HCT116 (cell line): ENCODE results near the gene OR10A6. TPM values are rescaled to one million over a fixed set of nuclear protein-coding genes. Genes with fewer than 3 reads are reported as not detected.

ENCODE experiments used
- ATAC-seq: fragments of 200-7000 bp; cut with Tn5 transposase; 2 replicates; pipeline ENCODE4 v1.9.1; 2020; ENCODE audit warnings: mild to moderate bottlenecking, moderate library complexity
- BruUV-seq: library from RNA; stranded (reverse); fragments of 400-500 nt; replicated peaks from 2 replicates; lab custom pipeline; 2021; lab: Mats Ljungman, UMichigan
- CTCF ChIA-PET: fragments of 300-600 bp; sonication (Branson Sonifier 250); formaldehyde crosslinking; loops from one replicate; lab custom pipeline; 2021; ENCODE audit warnings: antibody characterized with exemption; lab: Charles Lee
- POLR2A ChIA-PET: fragments of 300-600, 350-600 bp; sonication (Branson Sonifier 250); formaldehyde crosslinking; loops from one replicate; lab custom pipeline; 2021; ENCODE audit warnings: antibody characterized with exemption; lab: Charles Lee
- RAD21 ChIA-PET, 2 experiments: fragments of 300-600 bp; sonication (Branson Sonifier 250); formaldehyde crosslinking; loops; one replicate each; lab custom pipeline; 2023; ENCODE audit warnings: low total read pairs in 2 of 2; ENCODE audit not compliant: uncharacterized antibody in 2 of 2, unreplicated experiment in 2 of 2, low non-redundant PET in 1 of 2; lab: Charles Lee
- DNase-seq: peaks from one replicate; pipeline ENCODE4 v3.0.0-alpha.2; 2010; ENCODE audit warnings: low read depth, low spot score
- H2AFZ ChIP-seq: fragments of 200-600 bp; shearing (Covaris generic), sonication (generic); 2 replicates; pipeline ENCODE4 v1.6.1; 2017; ENCODE audit warnings: low read depth, mixed run types, mixed read lengths, antibody characterized with exemption, low read length; ENCODE audit not compliant: poor library complexity, severe bottlenecking
- H3K27ac ChIP-seq: 2 replicates; pipeline ENCODE4 v1.5.1; 2012; ENCODE audit warnings: low read depth, low read length
- H3K27me3 ChIP-seq: fragments of 200-600 bp; sonication (generic); 2 replicates; pipeline ENCODE4 v1.6.1; 2016; ENCODE audit warnings: mixed run types, low read length, mixed read lengths; ENCODE audit not compliant: insufficient read depth
- H3K36me3 ChIP-seq, 2 experiments: fragments of 200-500 bp in 1 of 2; fragments of 200-600 bp in 1 of 2; sonication (Bioruptor generic) in 1 of 2; sonication (generic) in 1 of 2; 2 replicates each; pipeline versions ENCODE4 v1.5.1 to v1.6.1; 2014 to 2016; ENCODE audit warnings: low read length in 2 of 2, inconsistent platforms in 1 of 2, mixed read lengths in 1 of 2, mixed run types in 1 of 2; ENCODE audit not compliant: insufficient read depth in 2 of 2, control insufficient read depth in 1 of 2
- H3K4me1 ChIP-seq, 2 experiments: fragments of 200-600 bp in 1 of 2; sonication (generic) in 1 of 2; 2 replicates each; pipeline versions ENCODE4 v1.5.1 to v1.6.1; 2012 to 2017; ENCODE audit warnings: low read length in 2 of 2, inconsistent platforms in 1 of 2, mild to moderate bottlenecking in 1 of 2, mixed read lengths in 1 of 2, mixed run types in 1 of 2, moderate library complexity in 1 of 2; ENCODE audit not compliant: insufficient read depth in 2 of 2, control insufficient read depth in 1 of 2
- H3K4me2 ChIP-seq: fragments of 200-600 bp; sonication (generic); 2 replicates; pipeline ENCODE4 v1.6.1; 2017; ENCODE audit warnings: mixed run types, low read length, mixed read lengths
- H3K4me3 ChIP-seq, 2 experiments: fragments of 200-600 bp in 1 of 2; sonication (generic) in 1 of 2; replicated peaks in 1 of 2; 2 replicates each; pipeline ENCODE4 v1.5.1; 2011 to 2016; ENCODE audit warnings: low read length in 2 of 2, control low read depth in 1 of 2, low read depth in 1 of 2, mild to moderate bottlenecking in 1 of 2, mixed read lengths in 1 of 2, mixed run types in 1 of 2
- H3K79me2 ChIP-seq: fragments of 200-600 bp; sonication (generic); 2 replicates; pipeline ENCODE4 v1.6.1; 2017; ENCODE audit warnings: mild to moderate bottlenecking, mixed run types, low read length, moderate library complexity, mixed read lengths; ENCODE audit not compliant: insufficient read depth
- H3K9ac ChIP-seq: fragments of 200-600 bp; sonication (generic); 2 replicates; pipeline ENCODE4 v1.6.1; 2016; ENCODE audit warnings: low read length, mixed read lengths
- H3K9me2 ChIP-seq: fragments of 200-600 bp; sonication (generic), shearing (Covaris generic); 2 replicates; pipeline ENCODE4 v1.6.1; 2017; ENCODE audit warnings: mixed run types, mild to moderate bottlenecking, moderate library complexity; ENCODE audit not compliant: insufficient read depth
- H3K9me3 ChIP-seq, 2 experiments: fragments of 200-500 bp in 1 of 2; fragments of 200-600 bp in 1 of 2; sonication (Bioruptor generic) in 1 of 2; sonication (generic) in 1 of 2; 2 replicates each; pipeline ENCODE4 v1.6.1; 2014 to 2017; ENCODE audit warnings: low read length in 2 of 2, mixed read lengths in 2 of 2, inconsistent platforms in 1 of 2, low read depth in 1 of 2, mild to moderate bottlenecking in 1 of 2, mixed run types in 1 of 2, moderate library complexity in 1 of 2; ENCODE audit not compliant: control insufficient read depth in 1 of 2, insufficient read depth in 1 of 2
- H4K20me1 ChIP-seq: fragments of 200-600 bp; sonication (generic), shearing (Covaris generic); 2 replicates; pipeline ENCODE4 v1.6.1; 2017; ENCODE audit warnings: mixed run types, mild to moderate bottlenecking, moderate library complexity; ENCODE audit not compliant: insufficient read depth
- CBX3 ChIP-seq: IDR thresholded peaks from 2 replicates; pipeline ENCODE4 v1.6.1; 2012; ENCODE audit warnings: low read depth
- CEBPB ChIP-seq: IDR thresholded peaks from 2 replicates; pipeline ENCODE4 v1.6.1; 2012; ENCODE audit warnings: low read depth
- EGR1 ChIP-seq: IDR thresholded peaks from 2 replicates; pipeline ENCODE4 v1.6.1; 2012; ENCODE audit warnings: low read depth
- ELF1 ChIP-seq: IDR thresholded peaks from 2 replicates; pipeline ENCODE4 v1.6.1; 2012; ENCODE audit warnings: low read depth, borderline replicate concordance
- EZH2phosphoT487 ChIP-seq: fragments of 200-600 bp; IDR thresholded peaks from 2 replicates; pipeline ENCODE4 v1.6.1; 2018; ENCODE audit warnings: antibody characterized with exemption, borderline replicate concordance
- JUND ChIP-seq: IDR thresholded peaks from 2 replicates; pipeline ENCODE4 v1.6.1; 2012
- POLR2AphosphoS5 ChIP-seq: IDR thresholded peaks from 2 replicates; pipeline ENCODE4 v1.6.1; 2011; ENCODE audit warnings: mild to moderate bottlenecking, low read depth, low read length, moderate library complexity
- SIN3A ChIP-seq: IDR thresholded peaks from 2 replicates; pipeline ENCODE4 v1.6.1; 2012; ENCODE audit warnings: low read depth
- SP1 ChIP-seq: IDR thresholded peaks from 2 replicates; pipeline ENCODE4 v1.6.1; 2012; ENCODE audit warnings: low read depth
- TCF7L2 ChIP-seq: IDR thresholded peaks from 2 replicates; pipeline ENCODE4 v1.7.0; 2011; ENCODE audit warnings: borderline replicate concordance, inconsistent platforms; ENCODE audit not compliant: insufficient read depth, insufficient read length; ENCODE audit errors: extremely low read depth
- YY1 ChIP-seq: IDR thresholded peaks from 2 replicates; pipeline ENCODE4 v1.6.1; 2011; ENCODE audit warnings: low read length, low read depth, moderate library complexity, mild to moderate bottlenecking; ENCODE audit not compliant: insufficient replicate concordance; ENCODE audit errors: extremely low read depth
- intact Hi-C: fragments of 100-400 bp; cut with micrococcal nuclease; formaldehyde crosslinking; loops from 2 replicates; pipeline ENCODE4 v1.10.0; 2022
- total RNA-seq: library from RNA; stranded (reverse); gene quantifications from one replicate; pipeline ENCODE4 v1.2.1, GENCODE V29; 2021; ENCODE audit not compliant: unreplicated experiment
- TF ChIP-seq, protein P1 (sequence below), 3 experiments: fragments of 200-600 bp in 1 of 3; sonication (generic) in 1 of 3; IDR thresholded peaks in 2 of 3; conservative IDR thresholded peaks in 1 of 3; 2 replicates each; pipeline ENCODE4 v1.5.1; 2012 to 2017; ENCODE audit warnings: low read depth in 2 of 3, low read length in 2 of 3, antibody characterized with exemption in 1 of 3, borderline replicate concordance in 1 of 3, control low read depth in 1 of 3, mild to moderate bottlenecking in 1 of 3, mixed read lengths in 1 of 3, mixed run types in 1 of 3, moderate library complexity in 1 of 3; ENCODE audit not compliant: insufficient read depth in 1 of 3
- TF ChIP-seq, protein P2 (sequence below): IDR thresholded peaks from 2 replicates; pipeline ENCODE4 v1.6.1; 2012

OR10A6 gene
- total RNA-seq, 1 experiment from 2014 or later: not detected

DNA sequence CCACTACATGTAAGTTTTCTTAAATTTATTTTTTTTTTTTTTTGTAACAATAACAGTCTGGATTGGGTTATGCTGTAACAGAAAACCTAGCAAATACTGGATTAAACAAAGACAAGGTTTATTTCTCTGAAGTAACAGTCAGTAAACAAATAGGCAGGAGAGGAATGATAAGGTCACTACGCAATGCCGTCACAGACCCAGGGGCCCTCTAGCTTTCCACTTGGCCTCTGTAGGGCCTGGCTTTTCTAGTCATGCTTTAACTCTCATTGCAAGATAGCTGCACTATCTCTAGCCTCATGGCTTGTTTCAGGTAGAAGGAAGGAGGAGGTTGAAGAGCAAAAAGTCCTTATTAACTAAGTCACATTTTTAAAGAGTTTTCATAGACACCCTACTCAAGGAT, 6.5 kb downstream of the OR10A6 start:
- Histone ChIP-seq H3K9ac (no peak overlapping the region), H3K9me2 (no peaks in the 10 kb centered on the region), H3K79me2 (no peaks in the 10 kb centered on the region), H3K4me3 (no peak overlapping the region), H4K20me1 (no peaks in the 10 kb centered on the region), H3K4me1 (no peaks in the 10 kb centered on the region), H3K36me3 (no peaks in the 10 kb centered on the region), H3K27me3 (peaks cover 11% of the 10 kb centered on the region), H3K9me3 (no peaks in the 10 kb centered on the region), H3K27ac (no peak overlapping the region), H2AFZ (no peak overlapping the region), H3K4me2 (no peak overlapping the region)
- POLR2A ChIA-PET: no interaction called here
- no peak for ATAC-seq
- CTCF ChIA-PET: no interaction called here
- no TSS peak for BruUV-seq
- RAD21 ChIA-PET: no interaction called here
- DNase-seq: no peak
- TF ChIP-seq SP1: no peak
- no peak for TF ChIP-seq CEBPB
- TF ChIP-seq, protein P1, sequence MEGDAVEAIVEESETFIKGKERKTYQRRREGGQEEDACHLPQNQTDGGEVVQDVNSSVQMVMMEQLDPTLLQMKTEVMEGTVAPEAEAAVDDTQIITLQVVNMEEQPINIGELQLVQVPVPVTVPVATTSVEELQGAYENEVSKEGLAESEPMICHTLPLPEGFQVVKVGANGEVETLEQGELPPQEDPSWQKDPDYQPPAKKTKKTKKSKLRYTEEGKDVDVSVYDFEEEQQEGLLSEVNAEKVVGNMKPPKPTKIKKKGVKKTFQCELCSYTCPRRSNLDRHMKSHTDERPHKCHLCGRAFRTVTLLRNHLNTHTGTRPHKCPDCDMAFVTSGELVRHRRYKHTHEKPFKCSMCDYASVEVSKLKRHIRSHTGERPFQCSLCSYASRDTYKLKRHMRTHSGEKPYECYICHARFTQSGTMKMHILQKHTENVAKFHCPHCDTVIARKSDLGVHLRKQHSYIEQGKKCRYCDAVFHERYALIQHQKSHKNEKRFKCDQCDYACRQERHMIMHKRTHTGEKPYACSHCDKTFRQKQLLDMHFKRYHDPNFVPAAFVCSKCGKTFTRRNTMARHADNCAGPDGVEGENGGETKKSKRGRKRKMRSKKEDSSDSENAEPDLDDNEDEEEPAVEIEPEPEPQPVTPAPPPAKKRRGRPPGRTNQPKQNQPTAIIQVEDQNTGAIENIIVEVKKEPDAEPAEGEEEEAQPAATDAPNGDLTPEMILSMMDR (IDR thresholded peaks at IDR 0.05 in 2 of 3, conservative IDR thresholded peaks at IDR 0.05 in 1 of 3; ENCODE audit: borderline replicate concordance in 1 of 3, insufficient read depth in 1 of 3, low read depth in 2 of 3, low read length in 2 of 3): no peak
- TF ChIP-seq ELF1: no peak
- intact Hi-C loops: no loop called here

DNA sequence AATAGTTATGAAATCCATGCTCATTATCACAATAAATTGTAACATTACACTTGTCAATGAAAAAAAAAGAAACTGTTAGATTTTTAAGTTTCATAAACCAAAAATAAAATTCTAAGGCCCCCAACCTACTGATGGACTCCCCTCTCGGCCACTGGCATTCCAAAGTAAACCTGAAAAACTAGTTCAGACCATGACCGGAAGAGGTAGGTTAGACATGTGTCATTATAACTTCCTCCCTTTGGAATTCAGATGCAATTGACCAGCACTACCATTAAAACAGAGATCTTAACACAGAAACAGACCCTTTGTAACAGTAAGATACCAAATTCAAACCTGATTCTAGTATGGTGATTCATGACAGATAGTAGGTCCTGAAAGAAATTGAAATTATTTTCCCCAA, 12.9 kb downstream of the OR10A6 start:
- H3K27ac ChIP-seq: no peak overlapping the region
- no peak overlapping the region for H3K9ac ChIP-seq
- CTCF ChIA-PET: no interaction called here
- BruUV-seq: no TSS peak
- RAD21 ChIA-PET: no interaction called here
- H3K27me3 ChIP-seq: no peaks in the 10 kb centered on the region
- no peaks in the 10 kb centered on the region for H3K9me2 ChIP-seq
- H4K20me1 ChIP-seq: no peaks in the 10 kb centered on the region
- no peaks in the 10 kb centered on the region for H3K4me1 ChIP-seq
- DNase-seq (no peak), ATAC-seq (no peak)
- TF ChIP-seq CBX3 (no peak), SIN3A (no peak), EZH2phosphoT487 (no peak), YY1 (no peak), EGR1 (no peak), POLR2AphosphoS5 (no peak), TCF7L2 (no peak), JUND (no peak)
- TF ChIP-seq, protein P1 (IDR thresholded peaks at IDR 0.05 in 2 of 3, conservative IDR thresholded peaks at IDR 0.05 in 1 of 3; ENCODE audit: borderline replicate concordance in 1 of 3, insufficient read depth in 1 of 3, low read depth in 2 of 3, low read length in 2 of 3): no peak
- TF ChIP-seq, protein P2, sequence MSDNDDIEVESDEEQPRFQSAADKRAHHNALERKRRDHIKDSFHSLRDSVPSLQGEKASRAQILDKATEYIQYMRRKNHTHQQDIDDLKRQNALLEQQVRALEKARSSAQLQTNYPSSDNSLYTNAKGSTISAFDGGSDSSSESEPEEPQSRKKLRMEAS: no peak
- H3K9me3 ChIP-seq: no peaks in the 10 kb centered on the region
- H3K36me3 ChIP-seq: no peaks in the 10 kb centered on the region
- no peaks in the 10 kb centered on the region for H3K79me2 ChIP-seq
- POLR2A ChIA-PET: no interaction called here
- intact Hi-C loops: no loop called here
- H3K4me3 ChIP-seq: no peak overlapping the region
- H3K4me2 ChIP-seq: no peak overlapping the region
- no peak overlapping the region for H2AFZ ChIP-seq
